SK-N-MC (cell line): ENCODE measurements around the gene CPAMD8.

Source experiments
- EZH2 ChIP-seq: fragments of 200-600 bp; sonication (generic); IDR thresholded peaks from one replicate; pipeline ENCODE4 v1.6.1; 2017; ENCODE audit warnings: antibody characterized with exemption
- POLR2AphosphoS5 ChIP-seq: IDR thresholded peaks from 2 replicates; pipeline ENCODE4 v1.6.1; 2012; ENCODE audit warnings: mild to moderate bottlenecking, low read depth, low read length, borderline replicate concordance

- TF ChIP-seq EZH2 (no peak), POLR2AphosphoS5 (no peak)
Measured at GRCh38 chr19:16942583-16942982, 84.0 kb downstream of the CPAMD8 start.
